ENCODE results near the gene PKNOX2.

DNA sequence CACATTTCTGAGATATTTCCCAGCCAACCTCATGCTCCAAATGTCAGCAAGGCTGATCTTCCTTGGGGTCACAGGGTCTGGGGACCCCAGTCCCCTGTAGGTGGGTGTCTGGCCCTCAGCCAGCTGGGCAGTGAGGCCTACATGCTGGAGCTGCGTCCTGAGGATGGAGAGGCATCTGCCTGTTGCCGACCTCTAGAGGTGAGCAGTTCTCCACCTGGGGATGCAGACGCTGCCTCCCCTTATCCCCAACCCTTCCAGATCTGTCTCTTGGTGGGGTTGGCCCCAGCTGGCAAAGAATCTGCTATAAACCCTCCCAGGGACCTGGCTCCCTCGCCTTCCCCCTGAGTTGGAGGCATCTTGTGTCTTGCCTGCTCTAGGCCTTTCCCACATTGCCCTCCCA, 79.6 kb downstream of the PKNOX2 start:
- TF ChIP-seq EZH2 (optimal IDR thresholded peaks at IDR 0.05; ENCODE audit: low read depth, low read length): no peak
- TF ChIP-seq CTCF (IDR thresholded peaks at IDR 0.05; ENCODE audit: low read length): no peak
